MG63 (cell line): ENCODE measurements around the gene CAPZA2. TPM values are rescaled to one million over a fixed set of nuclear protein-coding genes. Genes with fewer than 3 reads are reported as not detected.
"Not testable (repeated sequence)": the region's sequence is repeated elsewhere in the genome, so short reads cannot be mapped to it uniquely, and the experiment has no call there.

Experiments
- DNase-seq: peaks from one replicate; pipeline ENCODE4 v3.0.0-alpha.2; 2020
- H3K27me3 ChIP-seq: fragments of 250-450 bp; sonication (Bioruptor Pico); 2 replicates; pipeline ENCODE4 v1.5.1; 2020; ENCODE audit warnings: mild to moderate bottlenecking, moderate library complexity
- H3K36me3 ChIP-seq: fragments of 250-450 bp; sonication (Bioruptor Pico); 2 replicates; pipeline ENCODE4 v1.5.1; 2020; ENCODE audit warnings: mild to moderate bottlenecking, moderate library complexity
- H3K4me3 ChIP-seq: fragments of 250-450 bp; sonication (Bioruptor Pico); 2 replicates; pipeline ENCODE4 v1.5.1; 2020; ENCODE audit warnings: mild to moderate bottlenecking, moderate library complexity
- H3K9me3 ChIP-seq: fragments of 250-450 bp; sonication (Bioruptor Pico); 2 replicates; pipeline ENCODE4 v1.5.1; 2020; ENCODE audit warnings: mild to moderate bottlenecking, moderate library complexity
- total RNA-seq: library from RNA; depleted of rRNA; stranded (reverse); fragments of >200 nt; shearing (Covaris generic); gene quantifications from 2 replicates; pipeline ENCODE4 v1.2.3, GENCODE V29; 2014; ENCODE audit warnings: low replicate concordance; rRNA removed

CAPZA2 gene
- total RNA-seq, 1 experiment from 2014 or later = 104 TPM

DNA sequence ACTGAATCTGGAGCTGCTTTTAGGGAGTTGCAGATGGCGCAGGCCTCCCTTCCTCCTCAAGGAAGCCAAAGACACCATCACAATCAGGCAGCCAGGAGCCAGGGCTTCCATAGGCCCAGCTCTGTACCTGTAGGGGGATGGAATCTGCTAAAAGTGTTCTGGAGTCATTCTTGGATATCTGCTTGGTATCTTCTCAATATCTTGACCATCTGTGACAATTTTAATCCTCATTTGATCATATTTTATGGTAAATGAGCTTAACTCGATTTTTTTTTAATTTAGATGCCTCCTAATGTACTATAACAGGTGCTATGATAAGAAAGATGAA lies 94.1 kb downstream of the CAPZA2 start:
- H3K36me3 ChIP-seq = no peaks in the 10 kb centered on the region
- H3K9me3 ChIP-seq = no peaks in the 10 kb centered on the region
- no peak for DNase-seq
- no peak overlapping the region for H3K4me3 ChIP-seq
- no peaks in the 10 kb centered on the region for H3K27me3 ChIP-seq

DNA sequence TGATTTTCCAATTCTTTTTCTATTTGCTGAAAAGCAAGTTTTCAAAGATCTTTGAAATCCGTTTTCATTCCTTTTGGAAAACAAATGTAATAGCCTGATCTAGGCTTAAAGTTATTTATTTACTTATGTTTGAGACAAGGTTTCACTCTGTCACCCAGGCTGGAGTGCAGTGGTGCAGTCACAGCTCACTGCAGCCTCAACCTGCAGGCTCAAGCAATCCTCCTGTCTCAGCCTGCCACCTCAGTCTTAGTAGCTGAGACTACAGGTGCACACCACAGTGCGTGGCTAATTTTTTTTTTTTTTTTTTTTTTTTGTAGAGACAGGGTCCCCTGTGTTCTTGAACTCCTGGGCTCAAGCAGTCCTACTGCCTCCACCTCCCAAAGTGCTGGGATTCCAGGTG lies 95.5 kb downstream of the CAPZA2 start:
- H3K9me3 ChIP-seq = no peaks in the 10 kb centered on the region
- DNase-seq = no peak
- H3K27me3 ChIP-seq = no peaks in the 10 kb centered on the region
- H3K4me3 ChIP-seq = no peak overlapping the region
- no peaks in the 10 kb centered on the region for H3K36me3 ChIP-seq

DNA sequence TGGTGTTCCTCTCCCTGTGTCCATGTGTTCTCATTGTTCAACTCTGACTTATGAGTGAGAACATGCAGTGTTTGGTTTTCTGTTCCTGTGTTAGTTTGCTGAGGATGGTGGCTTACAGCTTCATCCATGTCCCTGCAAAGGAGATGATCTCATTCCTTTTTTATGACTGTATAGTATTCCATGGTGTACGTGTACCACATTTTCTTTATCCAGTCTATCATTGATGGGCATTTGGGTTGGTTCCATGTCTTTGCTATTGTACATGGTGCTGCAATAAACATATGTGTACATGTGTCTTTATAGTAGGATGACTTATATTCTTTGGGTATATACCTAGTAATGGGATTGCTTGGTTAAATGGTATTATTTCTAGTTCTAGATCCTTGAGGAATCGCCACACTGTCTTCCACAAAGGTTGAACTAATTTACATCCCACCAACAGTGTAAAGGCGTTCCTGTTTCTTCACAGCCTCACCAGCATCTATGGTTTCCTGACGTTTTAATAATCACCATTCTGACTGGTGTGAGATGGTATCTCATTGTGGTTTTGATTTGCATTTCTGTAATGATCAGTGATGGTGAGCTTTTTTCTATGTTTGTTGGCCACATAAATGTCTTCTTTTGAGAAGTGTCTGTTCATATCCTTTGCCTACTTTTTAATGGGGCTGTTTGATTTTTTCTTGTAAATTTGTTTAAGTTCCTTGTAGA lies 99.7 kb downstream of the CAPZA2 start:
- DNase-seq, H3K36me3 ChIP-seq, H3K4me3 ChIP-seq, H3K27me3 ChIP-seq, H3K9me3 ChIP-seq: not testable (repeated sequence)

DNA sequence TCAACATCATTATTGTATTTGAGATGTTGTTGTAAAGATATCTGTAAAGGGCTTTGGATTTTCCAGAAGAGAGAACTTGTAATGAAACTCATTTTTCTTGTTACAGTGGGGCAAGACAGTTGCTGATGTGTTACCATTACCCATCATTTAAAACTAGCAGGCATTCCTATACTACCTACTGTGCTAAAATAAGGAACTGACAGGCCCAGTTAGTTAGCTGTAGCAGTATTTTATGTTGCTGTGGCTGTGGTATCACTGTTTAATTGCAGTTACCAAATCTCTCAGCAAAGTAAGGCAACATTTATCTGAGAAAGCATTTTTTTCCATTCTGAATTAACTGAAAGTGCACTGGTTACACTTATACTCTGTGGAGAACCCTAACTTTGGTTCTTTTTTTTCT lies 100.8 kb downstream of the CAPZA2 start:
- no peak for DNase-seq
- Histone ChIP-seq H3K9me3 (no peaks in the 10 kb centered on the region), H3K36me3 (no peaks in the 10 kb centered on the region), H3K4me3 (no peak overlapping the region), H3K27me3 (no peaks in the 10 kb centered on the region)

DNA sequence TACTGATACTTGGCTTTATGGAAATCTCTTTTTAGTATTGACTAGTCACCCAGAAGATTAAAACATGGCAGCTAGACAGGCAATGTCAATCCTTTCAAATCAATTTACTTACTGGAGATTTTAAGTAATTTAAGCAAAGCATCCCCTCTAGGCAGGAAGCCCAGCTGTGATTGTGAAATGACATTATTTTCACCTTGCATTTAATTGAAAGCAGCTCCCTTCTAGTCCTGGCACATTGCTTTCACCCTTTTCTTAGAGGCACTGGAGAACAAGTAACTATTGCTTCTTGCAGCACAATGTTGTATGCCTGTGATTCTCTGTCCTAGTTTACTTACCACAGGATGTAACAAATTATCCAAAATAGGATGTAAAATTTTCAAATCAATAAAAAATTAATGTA lies 104.2 kb downstream of the CAPZA2 start:
- Histone ChIP-seq H3K27me3 (no peaks in the 10 kb centered on the region), H3K9me3 (no peaks in the 10 kb centered on the region), H3K36me3 (no peaks in the 10 kb centered on the region), H3K4me3 (no peak overlapping the region)
- DNase-seq = no peak

DNA sequence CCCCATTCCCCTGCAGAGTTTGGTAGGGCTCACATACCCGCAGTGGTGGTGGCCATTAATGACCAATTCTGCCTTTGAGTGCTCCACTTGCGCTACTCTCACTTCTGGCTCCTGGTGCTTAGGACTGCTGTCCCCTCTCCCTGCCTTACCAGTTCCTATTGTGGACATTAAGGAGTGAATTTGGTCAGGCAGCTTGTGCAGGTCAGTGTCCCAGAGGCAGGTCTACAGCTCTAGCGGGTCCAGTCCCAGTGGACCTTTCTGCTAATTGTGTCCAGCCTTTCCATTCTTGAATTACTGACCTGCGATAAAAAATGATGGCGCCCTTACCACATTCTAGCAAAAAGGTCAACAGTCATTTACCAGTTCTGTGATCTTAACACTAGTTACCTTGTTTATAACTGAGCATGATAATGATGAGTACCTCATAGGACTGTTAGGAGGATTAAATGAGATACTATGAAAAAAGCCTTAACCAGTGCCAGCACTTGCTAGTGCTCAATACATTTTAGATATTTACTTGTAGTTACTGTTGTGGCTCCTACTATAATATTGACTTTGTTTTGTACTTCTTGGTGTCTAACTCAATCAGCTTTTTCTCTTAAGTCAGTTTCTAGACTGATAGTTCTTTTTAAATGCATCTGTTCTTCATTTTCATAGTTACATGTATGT lies 105.0 kb downstream of the CAPZA2 start:
- Histone ChIP-seq H3K27me3 (no peaks in the 10 kb centered on the region), H3K4me3 (no peak overlapping the region), H3K36me3 (no peaks in the 10 kb centered on the region), H3K9me3 (no peaks in the 10 kb centered on the region)
- DNase-seq = no peak

DNA sequence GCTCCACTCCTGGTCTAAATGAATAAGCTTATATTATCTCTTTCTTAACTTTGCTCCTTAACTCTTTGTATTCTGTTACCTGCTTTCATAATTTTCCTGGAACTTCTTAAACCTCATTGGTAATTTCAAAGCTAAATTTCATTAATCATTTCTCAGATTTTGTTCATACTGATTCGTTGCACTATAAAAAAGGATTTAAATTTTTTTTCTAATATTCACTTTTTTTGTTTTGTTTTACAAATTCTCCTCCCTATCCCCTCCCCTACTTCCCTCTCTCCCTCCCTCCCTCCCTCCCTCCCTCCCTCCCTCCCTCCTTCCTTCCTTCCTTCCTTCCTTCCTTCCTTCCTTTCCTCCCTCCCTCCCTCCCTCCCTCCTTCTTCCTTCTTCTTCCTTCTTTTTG lies 105.6 kb downstream of the CAPZA2 start:
- Histone ChIP-seq H3K27me3 (no peaks in the 10 kb centered on the region), H3K4me3 (no peak overlapping the region), H3K36me3 (no peaks in the 10 kb centered on the region), H3K9me3 (no peaks in the 10 kb centered on the region)
- no peak for DNase-seq

DNA sequence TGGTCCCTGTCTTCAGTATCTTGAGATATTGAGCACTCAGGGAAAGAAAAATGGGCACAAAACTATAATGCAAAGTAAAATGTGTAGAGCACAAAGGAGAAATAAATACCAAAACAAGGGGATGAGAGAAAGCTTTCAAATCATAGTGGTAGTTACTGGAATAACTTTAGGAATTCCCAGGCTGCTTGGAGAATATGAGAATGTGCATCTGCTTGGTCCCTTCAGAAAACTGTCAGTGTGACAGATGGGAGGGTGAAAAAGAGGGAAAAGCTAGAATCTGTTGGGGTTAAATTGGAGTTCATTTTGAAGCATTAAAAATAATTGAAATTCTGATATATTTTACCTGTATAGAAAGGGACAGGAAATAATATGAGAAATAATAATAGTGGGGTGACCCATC lies 106.2 kb downstream of the CAPZA2 start:
- H3K27me3 ChIP-seq = no peaks in the 10 kb centered on the region
- no peak overlapping the region for H3K4me3 ChIP-seq
- H3K36me3 ChIP-seq = no peaks in the 10 kb centered on the region
- H3K9me3 ChIP-seq = no peaks in the 10 kb centered on the region
- no peak for DNase-seq

DNA sequence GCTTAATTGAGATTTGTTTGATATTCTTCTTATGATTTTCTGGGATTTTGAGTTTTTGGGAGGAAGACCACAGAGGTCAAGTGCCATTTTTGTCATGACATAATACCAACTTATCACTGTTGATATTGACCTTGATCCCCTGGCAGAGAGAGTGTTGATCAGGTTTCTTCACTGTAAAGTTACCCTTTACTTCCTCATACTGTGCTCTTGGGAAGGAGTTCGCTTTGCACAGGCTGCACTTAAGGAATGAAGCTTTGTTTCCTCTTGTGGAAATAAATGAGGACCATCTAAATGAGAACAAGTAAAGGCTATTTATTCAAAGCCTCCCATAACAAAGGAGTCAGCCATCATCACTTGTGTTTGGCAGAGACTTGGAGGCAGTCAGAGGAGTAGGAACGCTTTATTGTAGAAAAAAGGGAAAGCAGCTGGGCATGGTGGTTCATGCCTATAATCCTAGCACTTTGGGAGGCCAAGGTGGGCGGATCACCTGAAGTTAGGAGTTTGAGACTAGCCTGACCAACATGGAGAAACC lies 107.0 kb downstream of the CAPZA2 start:
- Histone ChIP-seq H3K27me3 (no peaks in the 10 kb centered on the region), H3K36me3 (no peaks in the 10 kb centered on the region), H3K4me3 (no peak overlapping the region), H3K9me3 (no peaks in the 10 kb centered on the region)
- DNase-seq = no peak

DNA sequence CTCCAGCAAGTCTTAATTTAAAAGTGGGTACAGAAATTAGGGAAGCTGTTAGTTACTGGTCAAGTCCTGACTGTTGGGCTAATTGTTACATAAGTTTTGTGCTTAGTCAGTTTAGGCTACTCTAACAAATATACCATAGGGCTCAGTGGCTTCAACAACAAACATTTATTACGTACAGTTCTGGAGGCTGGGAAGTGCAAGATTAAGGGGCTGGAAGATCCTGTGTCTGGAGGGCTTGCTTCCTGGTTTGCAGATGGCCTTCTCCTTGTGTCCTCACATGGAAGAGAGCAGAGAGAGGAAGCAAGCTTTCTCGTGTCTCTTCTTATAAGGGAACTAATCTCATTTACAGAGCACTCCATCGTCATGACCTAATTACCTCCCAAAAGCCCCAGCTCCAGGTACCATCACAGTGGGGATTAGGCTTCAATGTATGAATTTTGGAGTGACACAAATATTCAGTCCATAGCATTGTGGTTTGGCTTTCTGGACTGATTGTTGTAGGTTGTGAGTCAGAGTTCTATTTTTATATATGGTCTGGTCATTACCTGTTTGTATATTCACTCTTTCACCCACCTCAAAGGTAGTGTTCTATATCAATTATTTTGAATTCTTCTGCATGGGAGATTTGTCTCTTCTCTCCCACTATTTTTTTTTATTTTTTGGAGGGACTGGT lies 108.0 kb downstream of the CAPZA2 start:
- DNase-seq = no peak
- no peak overlapping the region for H3K4me3 ChIP-seq
- no peaks in the 10 kb centered on the region for H3K27me3 ChIP-seq

DNA sequence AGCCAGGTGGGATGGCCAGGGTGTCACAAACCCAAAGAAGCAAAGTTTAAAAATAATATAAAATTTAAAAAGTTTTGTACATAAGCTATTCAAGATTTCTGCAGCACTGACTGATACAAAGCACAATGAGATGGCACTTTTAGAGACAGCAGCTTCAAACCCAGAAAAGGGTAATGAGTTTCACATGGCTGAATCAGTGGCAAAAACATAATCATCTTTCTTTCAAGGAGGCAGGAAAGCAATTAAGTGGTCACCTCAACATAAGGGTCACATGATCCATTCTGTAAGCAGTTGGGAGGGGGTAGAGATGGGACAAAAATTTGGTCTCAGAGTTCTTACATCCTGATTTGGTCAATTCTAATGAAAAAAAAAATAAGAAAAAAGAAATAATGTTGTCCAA lies 108.8 kb downstream of the CAPZA2 start:
- H3K4me3 ChIP-seq, H3K9me3 ChIP-seq, H3K27me3 ChIP-seq, DNase-seq, H3K36me3 ChIP-seq: not testable (repeated sequence)

More for the DNA sequence above, 108.0 kb downstream of the CAPZA2 start:
- Histone ChIP-seq H3K36me3 (no peaks in the 10 kb centered on the region), H3K9me3 (no peaks in the 10 kb centered on the region)

Other genes with a start within 250 kb of the CAPZA2 start
- 46.7 and 49.4 TPM in 2 replicates for gene MET, start 190.4 kb upstream of the CAPZA2 start, total RNA-seq
- 13.7 and 14.4 TPM in 2 replicates for gene ST7, start 90.9 kb downstream of the CAPZA2 start, total RNA-seq